BE2C (cell line): ENCODE measurements around the gene ADCY1.

Source experiments
- DNase-seq: peaks from one replicate; pipeline ENCODE4 v3.0.0-alpha.2; 2020
- H3K27me3 ChIP-seq: fragments of 250-450 bp; sonication (Bioruptor Pico); 2 replicates; pipeline ENCODE4 v1.5.1; 2020; ENCODE audit warnings: mild to moderate bottlenecking
- H3K36me3 ChIP-seq: fragments of 250-450 bp; sonication (Bioruptor Pico); 2 replicates; pipeline ENCODE4 v1.5.1; 2020; ENCODE audit warnings: mild to moderate bottlenecking
- H3K4me1 ChIP-seq: fragments of 250-450 bp; sonication (Bioruptor Pico); 2 replicates; pipeline ENCODE4 v1.5.1; 2020
- H3K4me3 ChIP-seq: 2 replicates; pipeline ENCODE4 v1.5.1; 2011; ENCODE audit warnings: low read depth, low read length
- H3K9me3 ChIP-seq: fragments of 250-450 bp; sonication (Bioruptor Pico); 2 replicates; pipeline ENCODE4 v1.5.1; 2020
- CTCF ChIP-seq: IDR thresholded peaks from 2 replicates; pipeline ENCODE4 v1.5.1; 2012; ENCODE audit warnings: mild to moderate bottlenecking, low read depth, low read length

ADCY1 gene

DNA sequence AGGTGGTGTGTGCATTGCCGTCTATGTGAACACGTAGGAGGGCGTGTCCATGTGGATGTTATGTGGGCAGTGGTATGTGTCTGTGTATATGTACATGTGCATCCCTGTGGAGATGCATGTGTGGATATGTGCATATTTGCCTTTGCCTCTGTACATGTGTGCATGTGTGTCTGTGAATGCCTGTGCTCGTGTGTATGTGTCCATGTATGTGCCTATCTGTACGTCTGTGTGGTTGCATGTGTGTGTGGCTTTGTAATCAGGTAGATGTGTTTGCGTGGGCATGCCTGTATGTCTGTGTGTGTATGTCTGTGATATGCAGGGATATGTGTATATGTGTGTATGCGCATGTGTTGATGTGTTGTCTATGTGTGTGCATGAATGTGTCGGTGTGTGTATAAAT, 19.7 kb downstream of the ADCY1 start:
- TF ChIP-seq CTCF: no peak
- Histone ChIP-seq H3K4me3 (no peak overlapping the region), H3K4me1 (no peaks in the 10 kb centered on the region), H3K36me3 (no peaks in the 10 kb centered on the region), H3K27me3 (no peaks in the 10 kb centered on the region), H3K9me3 (no peaks in the 10 kb centered on the region)
- no peak for DNase-seq

DNA sequence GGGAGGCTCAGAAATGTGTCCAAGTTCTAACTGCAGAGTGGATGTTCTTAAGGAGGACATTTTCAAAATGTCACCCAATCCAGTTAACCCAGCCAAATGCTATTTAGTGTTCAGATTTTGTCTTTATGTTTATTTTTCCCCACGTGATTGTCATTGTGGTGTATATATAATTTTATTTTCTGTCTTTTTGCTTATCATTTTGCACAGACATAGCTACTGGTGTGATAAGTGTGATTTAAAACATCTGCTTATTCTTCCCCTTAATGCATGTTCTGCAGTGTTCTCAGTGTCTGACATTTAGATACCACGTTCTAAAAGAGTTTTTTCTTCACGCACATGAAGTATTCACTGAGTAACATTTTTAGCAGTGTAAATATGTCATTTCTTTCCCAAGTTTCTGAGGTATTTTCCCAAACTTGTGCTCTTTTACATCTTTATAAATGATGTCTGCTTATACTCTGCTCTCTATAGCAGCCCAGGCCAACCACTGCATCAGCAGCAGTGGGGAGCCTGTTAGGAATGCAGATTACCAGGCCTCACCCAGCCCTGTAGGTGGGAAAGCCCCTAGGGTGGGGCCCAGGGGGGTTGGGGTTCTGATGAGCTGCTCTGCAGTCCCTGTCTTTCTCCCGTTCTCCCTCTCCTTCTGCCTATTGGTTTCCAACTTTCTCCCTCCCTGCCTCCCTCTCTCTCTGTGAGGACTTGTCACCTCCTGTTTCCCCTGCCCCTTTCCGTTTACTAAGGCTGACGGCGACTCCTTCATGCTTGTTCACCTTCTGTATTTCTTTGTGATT, 20.8 kb downstream of the ADCY1 start:
- Histone ChIP-seq H3K4me1 (no peaks in the 10 kb centered on the region), H3K4me3 (no peak overlapping the region), H3K9me3 (no peaks in the 10 kb centered on the region), H3K36me3 (no peaks in the 10 kb centered on the region), H3K27me3 (no peaks in the 10 kb centered on the region)
- TF ChIP-seq CTCF: no peak
- DNase-seq: no peak

DNA sequence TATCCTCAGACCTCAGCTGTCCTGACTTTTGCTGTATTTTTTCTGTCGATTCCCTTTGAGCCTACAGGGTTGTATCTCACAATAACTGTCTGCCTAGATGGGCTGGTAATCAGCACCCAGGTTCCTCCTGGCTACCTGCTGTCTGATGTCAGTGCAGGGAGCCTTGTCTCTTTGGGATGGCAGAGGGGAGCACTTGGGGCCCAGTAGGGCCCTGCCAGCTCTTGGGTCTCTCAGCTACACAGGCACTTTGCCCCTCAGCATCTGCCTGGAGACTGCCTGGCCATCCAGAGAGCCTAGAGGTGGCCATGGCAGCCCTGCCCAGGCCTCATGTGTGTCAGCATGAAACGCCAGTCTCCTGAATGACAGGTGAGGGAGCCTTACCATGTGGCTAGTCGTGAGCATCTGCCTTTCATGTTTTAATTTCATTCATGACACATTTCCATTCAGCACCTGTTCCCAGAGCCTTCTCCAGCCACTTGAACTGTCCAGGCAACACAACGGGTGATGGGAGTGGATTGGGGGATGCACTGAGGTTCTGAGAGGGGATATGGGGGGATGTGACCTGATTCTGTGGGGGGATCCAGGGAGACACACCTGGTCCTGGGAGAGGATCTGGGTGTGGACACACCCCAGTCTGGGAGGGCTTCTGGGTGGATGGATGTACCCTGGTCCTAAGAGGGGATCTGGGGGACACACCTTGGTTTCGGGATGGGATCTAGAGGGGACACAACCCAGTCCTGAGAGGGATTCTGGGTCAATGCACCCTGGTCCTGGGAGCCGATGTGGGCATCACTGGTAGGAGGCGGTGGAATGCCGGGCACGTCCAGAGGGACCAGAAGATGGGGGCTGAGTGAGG, 21.9 kb downstream of the ADCY1 start:
- no peak overlapping the region for H3K4me3 ChIP-seq
- no peaks in the 10 kb centered on the region for H3K36me3 ChIP-seq
- no peak for DNase-seq
- no peaks in the 10 kb centered on the region for H3K9me3 ChIP-seq
- TF ChIP-seq CTCF: no peak
- H3K27me3 ChIP-seq: no peaks in the 10 kb centered on the region
- no peaks in the 10 kb centered on the region for H3K4me1 ChIP-seq

DNA sequence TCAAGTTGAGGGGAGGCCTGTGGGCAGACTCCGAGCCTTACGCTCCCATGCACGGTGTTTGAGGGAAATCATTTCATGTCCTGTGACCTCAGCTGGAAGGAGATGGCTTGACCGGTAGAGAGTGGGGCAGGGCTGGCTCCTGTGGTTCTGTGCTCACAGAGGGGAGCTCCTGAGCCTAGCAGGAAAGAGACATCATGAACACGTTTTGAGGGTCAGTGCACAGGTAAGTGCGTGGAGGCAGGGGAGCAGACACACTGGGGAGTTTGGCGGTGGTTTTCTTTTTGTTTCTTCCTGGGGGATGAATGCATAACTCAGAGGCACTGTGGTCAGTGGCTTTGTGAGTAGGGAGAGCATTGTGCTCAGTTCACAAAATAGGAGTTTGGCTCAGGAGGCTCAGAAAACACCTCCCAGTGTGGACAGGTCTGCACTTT, 22.5 kb downstream of the ADCY1 start:
- TF ChIP-seq CTCF: no peak
- Histone ChIP-seq H3K36me3 (no peaks in the 10 kb centered on the region), H3K27me3 (no peaks in the 10 kb centered on the region), H3K9me3 (no peaks in the 10 kb centered on the region), H3K4me3 (no peak overlapping the region), H3K4me1 (no peaks in the 10 kb centered on the region)
- no peak for DNase-seq

DNA sequence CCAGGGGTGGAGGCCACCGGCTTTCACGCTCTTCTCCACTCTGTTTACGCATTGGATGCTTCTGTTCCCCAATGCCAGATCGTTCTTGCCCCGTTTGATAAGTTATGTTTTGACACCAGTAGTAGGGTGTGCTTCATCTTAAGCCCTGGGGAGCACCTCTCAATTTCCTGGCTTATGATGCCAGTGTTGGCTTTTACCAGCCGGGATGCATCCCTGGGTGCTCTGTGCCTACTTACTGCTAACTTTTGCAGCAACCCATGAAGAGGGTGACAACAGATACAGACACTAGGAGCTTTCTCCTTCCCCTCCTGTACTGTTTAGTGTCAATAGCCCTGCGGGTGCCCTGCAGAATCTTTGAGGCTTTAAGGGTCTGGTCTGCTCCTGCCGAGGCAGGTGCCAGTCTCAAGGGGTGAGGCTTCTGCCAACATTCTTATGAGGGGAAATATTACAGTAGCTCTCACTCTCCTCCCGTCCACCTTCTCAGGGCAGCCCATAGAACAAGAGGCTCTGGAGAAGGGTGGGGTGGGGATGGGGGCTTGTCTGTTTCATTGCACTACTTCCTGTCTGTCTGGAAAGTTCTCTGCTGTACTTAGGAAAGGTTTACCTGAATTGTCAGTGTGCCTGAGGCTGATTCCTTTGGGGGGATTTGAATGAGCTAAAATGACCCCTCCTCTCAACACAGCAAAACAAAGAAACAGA, 23.3 kb downstream of the ADCY1 start:
- Histone ChIP-seq H3K36me3 (no peaks in the 10 kb centered on the region), H3K27me3 (no peaks in the 10 kb centered on the region), H3K4me3 (no peak overlapping the region), H3K9me3 (no peaks in the 10 kb centered on the region), H3K4me1 (no peaks in the 10 kb centered on the region)
- TF ChIP-seq CTCF: no peak
- DNase-seq: no peak
